ENCODE data around the gene NRBF2.

Gene NRBF2

GRCh38 chr10:63120554-63120953 is 12.6 kb upstream of the NRBF2 start:
- no peak for TF ChIP-seq CTCF (IDR thresholded peaks at IDR 0.05; ENCODE audit: low read length)
- TF ChIP-seq EZH2phosphoT487 (IDR thresholded peaks at IDR 0.05; ENCODE audit: low read length), result no peak
- no peak for TF ChIP-seq EZH2 (optimal IDR thresholded peaks at IDR 0.05; ENCODE audit: low read depth, low read length)
- no peaks in the 10 kb centered on the region for H3K36me3 ChIP-seq (replicated peaks; ENCODE audit: insufficient read depth, low read length)
- H3K4me1 ChIP-seq (ENCODE audit: low read length), result no peaks in the 10 kb centered on the region
- DNase-seq, result no peak
- no peaks in the 10 kb centered on the region for H3F3A ChIP-seq (ENCODE audit: insufficient read depth, low read length)
- H2AFZ ChIP-seq (ENCODE audit: low read length), result no peak overlapping the region
- no peaks in the 10 kb centered on the region for H3K9me3 ChIP-seq (replicated peaks; ENCODE audit: insufficient read depth, low read length)
- H3K27me3 ChIP-seq (replicated peaks; ENCODE audit: insufficient read depth, low read length), result no peaks in the 10 kb centered on the region
- H4K20me1 ChIP-seq (ENCODE audit: insufficient read depth, low read length), result no peaks in the 10 kb centered on the region
- no peak overlapping the region for H3K9ac ChIP-seq (ENCODE audit: low read length)
- no peaks in the 10 kb centered on the region for H3K9me2 ChIP-seq (replicated peaks; ENCODE audit: insufficient read depth, low read length)
- H3K4me3 ChIP-seq (ENCODE audit: low read length), result no peak overlapping the region
- no peak overlapping the region for H3K27ac ChIP-seq (ENCODE audit: low read length)
- no peaks in the 10 kb centered on the region for H3K79me2 ChIP-seq (ENCODE audit: low read length)
- no peak overlapping the region for H3K4me2 ChIP-seq (ENCODE audit: low read depth, low read length)

GRCh38 chr10:63123727-63124362 is 9.3 kb upstream of the NRBF2 start:
- Histone ChIP-seq H3K9me2 (replicated peaks; ENCODE audit: insufficient read depth, low read length) (no peaks in the 10 kb centered on the region), H3F3A (ENCODE audit: insufficient read depth, low read length) (no peaks in the 10 kb centered on the region), H3K36me3 (replicated peaks; ENCODE audit: insufficient read depth, low read length) (no peaks in the 10 kb centered on the region), H3K4me1 (ENCODE audit: low read length) (no peaks in the 10 kb centered on the region), H3K27me3 (replicated peaks; ENCODE audit: insufficient read depth, low read length) (no peaks in the 10 kb centered on the region), H2AFZ (ENCODE audit: low read length) (no peak overlapping the region), H3K4me3 (ENCODE audit: low read length) (no peak overlapping the region), H3K79me2 (ENCODE audit: low read length) (no peaks in the 10 kb centered on the region), H3K4me2 (ENCODE audit: low read depth, low read length) (no peak overlapping the region), H3K9me3 (replicated peaks; ENCODE audit: insufficient read depth, low read length) (no peaks in the 10 kb centered on the region), H3K9ac (ENCODE audit: low read length) (no peak overlapping the region), H4K20me1 (ENCODE audit: insufficient read depth, low read length) (no peaks in the 10 kb centered on the region), H3K27ac (ENCODE audit: low read length) (no peak overlapping the region)
- DNase-seq, result no peak
- TF ChIP-seq EZH2 (optimal IDR thresholded peaks at IDR 0.05; ENCODE audit: low read depth, low read length), result no peak
- TF ChIP-seq EZH2phosphoT487 (IDR thresholded peaks at IDR 0.05; ENCODE audit: low read length), result no peak
- TF ChIP-seq CTCF (IDR thresholded peaks at IDR 0.05; ENCODE audit: low read length), result no peak

- Histone ChIP-seq H3K4me3 (ENCODE audit: low read length) (no peak overlapping the region), H3K79me2 (ENCODE audit: low read length) (no peaks in the 10 kb centered on the region), H3K9ac (ENCODE audit: low read length) (no peak overlapping the region), H3K4me1 (ENCODE audit: low read length) (no peaks in the 10 kb centered on the region), H2AFZ (ENCODE audit: low read length) (no peak overlapping the region), H3K36me3 (replicated peaks; ENCODE audit: insufficient read depth, low read length) (no peaks in the 10 kb centered on the region), H3K9me2 (replicated peaks; ENCODE audit: insufficient read depth, low read length) (no peaks in the 10 kb centered on the region), H3K27me3 (replicated peaks; ENCODE audit: insufficient read depth, low read length) (no peaks in the 10 kb centered on the region), H4K20me1 (ENCODE audit: insufficient read depth, low read length) (no peaks in the 10 kb centered on the region), H3F3A (ENCODE audit: insufficient read depth, low read length) (no peaks in the 10 kb centered on the region), H3K9me3 (replicated peaks; ENCODE audit: insufficient read depth, low read length) (no peaks in the 10 kb centered on the region), H3K27ac (ENCODE audit: low read length) (no peak overlapping the region), H3K4me2 (ENCODE audit: low read depth, low read length) (no peak overlapping the region)
- DNase-seq, result no peak
- TF ChIP-seq EZH2 (optimal IDR thresholded peaks at IDR 0.05; ENCODE audit: low read depth, low read length) (no peak), CTCF (IDR thresholded peaks at IDR 0.05; ENCODE audit: low read length) (no peak), EZH2phosphoT487 (IDR thresholded peaks at IDR 0.05; ENCODE audit: low read length) (no peak)
Measured at GRCh38 chr10:63125459-63125858, 7.7 kb upstream of the NRBF2 start.

Data from MM.1S (cell line).